LNCAP (cell line): Measurements from ENCODE around the gene FAM177B.

Source experiments
- CTCF ChIP-seq: fragments of 450-650 bp; IDR thresholded peaks from 2 replicates; pipeline ENCODE4 v1.5.1; 2017; ENCODE audit warnings: mild to moderate bottlenecking

FAM177B gene

GRCh38 chr1:222784916-222785315 is 47.9 kb downstream of the FAM177B start:
- TF ChIP-seq CTCF, result no peak

GRCh38 chr1:222785529-222785928 is 48.5 kb downstream of the FAM177B start:
- TF ChIP-seq CTCF, result no peak

GRCh38 chr1:222786121-222786520 is 49.1 kb downstream of the FAM177B start:
- TF ChIP-seq CTCF, result no peak

- no peak for TF ChIP-seq CTCF
Measured at GRCh38 chr1:222787729-222788128, 50.7 kb downstream of the FAM177B start.

GRCh38 chr1:222788402-222789156 is 51.6 kb downstream of the FAM177B start:
- TF ChIP-seq CTCF, result no peak

GRCh38 chr1:222790115-222790514 is 53.1 kb downstream of the FAM177B start:
- TF ChIP-seq CTCF, result no peak

GRCh38 chr1:222790520-222790919 is 53.5 kb downstream of the FAM177B start:
- no peak for TF ChIP-seq CTCF
